Panc1 (cell line): ENCODE measurements around the gene HS3ST2.

Source experiments
- CTCF ChIP-seq: fragments of 450-650 bp; IDR thresholded peaks from 2 replicates; pipeline ENCODE4 v1.5.1; 2017; ENCODE audit warnings: mild to moderate bottlenecking
- REST ChIP-seq, 2 experiments: IDR thresholded peaks; 2 replicates each; pipeline ENCODE4 v1.6.1; 2011 to 2012; ENCODE audit warnings: low read depth in 2 of 2, control low read depth in 1 of 2, low read length in 1 of 2, mild to moderate bottlenecking in 1 of 2, moderate library complexity in 1 of 2; ENCODE audit not compliant: insufficient read depth in 1 of 2
- SIN3A ChIP-seq: IDR thresholded peaks from 2 replicates; pipeline ENCODE4 v1.6.1; 2012; ENCODE audit warnings: low read depth, mild to moderate bottlenecking, low read length, moderate library complexity, borderline replicate concordance; ENCODE audit not compliant: insufficient read depth
- TCF7L2 ChIP-seq: IDR thresholded peaks from 2 replicates; pipeline ENCODE4 v1.6.1; 2011; ENCODE audit warnings: mild to moderate bottlenecking, low read depth, low read length, inconsistent platforms

GRCh38 chr16:22788193-22788530 is 25.8 kb upstream of the HS3ST2 start:
- TF ChIP-seq CTCF (no peak), TCF7L2 (no peak), REST (IDR thresholded peaks at IDR 0.05; ENCODE audit: insufficient read depth in 1 of 2, low read depth in 2 of 2, low read length in 1 of 2) (no peak), SIN3A (no peak)
